Measurements from ENCODE around the gene PLEKHA5. TPM values are rescaled to one million over a fixed set of nuclear protein-coding genes. Genes with fewer than 3 reads are reported as not detected.
A peak's percentile ranks its signal among the peaks of the same experiment; 100 is the strongest.

The PLEKHA5 gene
- total RNA-seq, 1 donor, result 40.7 TPM

GRCh38 chr12:19263672-19264071 lies 134.1 kb downstream of the PLEKHA5 start:
- no peak overlapping the region for H3K4me3 ChIP-seq (ENCODE audit: low read depth, low read length)
- no peak for TF ChIP-seq CTCF (IDR thresholded peaks at IDR 0.05; ENCODE audit: insufficient read depth, low read length)
- no peak for DNase-seq (ENCODE audit: low read depth)

- TF ChIP-seq CTCF (IDR thresholded peaks at IDR 0.05; ENCODE audit: insufficient read depth, low read length), result no peak
- no peak overlapping the region for H3K4me3 ChIP-seq (ENCODE audit: low read depth, low read length)
- DNase-seq (ENCODE audit: low read depth), result peak; percentile 96
Observed at GRCh38 chr12:19273482-19274330, 144.2 kb downstream of the PLEKHA5 start.

GRCh38 chr12:19276767-19277166 lies 147.2 kb downstream of the PLEKHA5 start:
- TF ChIP-seq CTCF (IDR thresholded peaks at IDR 0.05; ENCODE audit: insufficient read depth, low read length), result no peak
- H3K4me3 ChIP-seq (ENCODE audit: low read depth, low read length), result no peak overlapping the region
- no peak for DNase-seq (ENCODE audit: low read depth)

- no peak for TF ChIP-seq CTCF (IDR thresholded peaks at IDR 0.05; ENCODE audit: insufficient read depth, low read length)
- H3K4me3 ChIP-seq (ENCODE audit: low read depth, low read length), result no peak overlapping the region
- DNase-seq (ENCODE audit: low read depth), result no peak
Observed at GRCh38 chr12:19277711-19278110, 148.2 kb downstream of the PLEKHA5 start.

GRCh38 chr12:19278407-19278806 lies 148.9 kb downstream of the PLEKHA5 start:
- DNase-seq (ENCODE audit: low read depth), result no peak
- H3K4me3 ChIP-seq (ENCODE audit: low read depth, low read length), result no peak overlapping the region
- no peak for TF ChIP-seq CTCF (IDR thresholded peaks at IDR 0.05; ENCODE audit: insufficient read depth, low read length)

GRCh38 chr12:19282133-19282699 lies 152.7 kb downstream of the PLEKHA5 start:
- no peak for TF ChIP-seq CTCF (IDR thresholded peaks at IDR 0.05; ENCODE audit: insufficient read depth, low read length)
- H3K4me3 ChIP-seq (ENCODE audit: low read depth, low read length), result no peak overlapping the region
- no peak for DNase-seq (ENCODE audit: low read depth)

All from fibroblast of the aortic adventitia (primary cell).